ENCODE measurements around the gene SLC15A3.
"Not testable (repeated sequence)": the region's sequence is repeated elsewhere in the genome, so short reads cannot be mapped to it uniquely, and the experiment has no call there.

The SLC15A3 gene

DNA sequence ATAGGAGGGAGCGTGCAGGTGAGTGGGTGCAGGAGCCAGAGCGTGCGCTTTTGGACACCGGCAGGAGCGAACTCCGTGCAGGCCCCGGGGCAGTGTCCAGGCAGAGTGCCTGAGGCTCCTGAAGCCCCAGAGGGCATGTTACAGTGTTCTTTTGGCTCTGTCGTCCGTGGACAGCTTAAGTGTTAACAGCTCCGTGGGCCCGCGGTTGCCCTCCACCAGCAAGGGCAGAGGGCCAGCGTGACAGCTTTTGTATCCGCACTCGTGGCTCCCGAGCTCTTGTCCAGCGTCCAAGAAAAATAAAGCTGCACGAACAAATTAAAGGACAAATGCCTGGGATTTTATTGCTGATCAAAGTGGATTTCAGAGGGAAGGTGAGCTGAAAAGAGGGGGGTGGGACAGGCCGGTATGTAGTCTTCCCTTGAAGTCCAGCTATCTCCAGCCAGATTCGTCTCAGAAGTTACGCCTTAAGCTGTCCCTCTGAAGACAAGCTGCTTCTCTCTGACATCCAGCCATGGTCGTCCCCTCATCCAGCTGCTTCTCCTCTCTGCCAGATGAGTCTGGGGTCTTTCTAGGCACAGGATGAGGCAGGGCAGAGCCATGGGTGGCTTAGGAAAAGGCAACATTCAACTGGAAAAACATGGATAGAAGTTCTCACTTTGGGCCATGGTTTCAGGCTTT, 39.0 kb downstream of the SLC15A3 start:
- no peak for DNase-seq

GRCh38 chr11:60912223-60912850, 39.6 kb downstream of the SLC15A3 start:
- DNase-seq, result no peak

DNA sequence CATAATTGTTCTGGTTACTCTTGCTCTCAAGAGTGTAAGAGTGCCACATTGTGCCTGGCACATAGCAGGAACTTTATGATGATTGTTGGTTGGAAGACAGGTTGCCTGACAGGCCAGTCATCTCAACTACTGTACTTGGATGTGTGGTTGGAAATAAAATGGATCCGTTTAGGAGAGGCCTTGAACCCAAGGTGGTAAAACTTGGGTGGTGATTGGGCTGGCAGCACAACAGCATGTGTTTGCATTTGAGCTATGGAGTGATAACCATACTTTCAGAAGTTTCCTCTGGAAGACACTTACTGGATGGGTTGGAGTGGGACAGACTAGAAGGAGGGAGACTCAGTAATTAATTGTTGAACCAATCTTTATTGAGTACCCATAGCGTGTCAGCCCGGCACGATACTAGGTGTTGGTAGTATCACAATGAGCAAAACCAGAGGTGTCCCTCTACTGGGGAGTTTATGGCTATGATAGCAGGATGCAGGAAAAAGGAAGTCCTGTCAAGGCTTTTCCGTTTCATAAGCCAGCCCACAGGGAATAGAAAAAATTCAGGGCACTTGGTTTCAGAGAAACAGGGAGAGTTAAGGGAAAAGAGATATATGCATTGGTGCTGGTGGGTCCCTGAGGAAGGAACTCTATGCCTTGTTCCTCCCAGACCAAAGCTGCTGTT, 41.1 kb downstream of the SLC15A3 start:
- DNase-seq, result no peak

DNA sequence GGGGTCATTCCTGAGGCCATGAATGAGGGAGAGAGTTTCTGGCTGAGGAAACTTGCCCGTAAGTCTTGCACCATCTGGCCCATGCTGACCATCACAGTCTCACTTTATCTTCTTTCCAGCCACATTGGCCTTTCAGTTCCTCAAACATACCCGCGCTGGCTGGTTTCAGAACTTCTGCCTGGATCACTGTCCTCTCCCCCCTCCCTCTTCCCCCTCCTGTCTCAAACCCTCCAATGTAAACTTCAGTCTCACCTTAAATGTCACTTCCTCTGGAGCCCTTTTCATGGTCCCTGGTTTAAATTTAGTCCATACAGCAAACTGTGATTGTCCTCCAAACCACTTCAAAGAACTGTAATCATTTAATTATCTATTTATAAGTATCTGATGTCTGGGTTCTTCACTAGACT, 41.7 kb downstream of the SLC15A3 start:
- DNase-seq, result no peak

DNA sequence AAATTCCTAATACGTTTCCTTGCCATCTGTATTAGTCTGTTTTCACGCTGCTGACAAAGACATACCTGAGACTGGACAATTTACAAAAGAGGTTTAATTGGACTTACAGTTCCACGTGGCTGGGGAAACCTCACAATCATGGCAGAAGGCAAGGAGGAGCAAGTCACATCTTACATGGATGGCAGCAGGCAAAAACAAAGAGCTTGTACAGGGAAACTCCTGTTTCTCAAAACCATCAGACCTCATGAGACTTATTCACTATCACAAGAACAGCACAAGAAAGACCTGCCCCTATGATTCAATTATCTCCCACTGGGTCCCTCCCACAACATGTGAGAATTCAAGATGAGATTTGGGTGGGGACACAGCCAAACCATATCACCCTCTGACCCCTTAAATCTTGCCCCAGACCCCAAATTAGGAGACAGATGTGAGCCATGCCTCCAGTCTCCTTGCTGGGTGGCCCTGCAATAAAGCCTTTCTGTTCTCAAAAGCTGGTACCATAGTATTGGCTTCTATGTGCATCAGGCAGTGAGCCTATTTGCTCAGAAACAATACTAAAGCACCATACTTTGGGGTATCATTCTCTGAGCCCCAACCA, 42.2 kb downstream of the SLC15A3 start:
- DNase-seq, result not testable (repeated sequence)

DNA sequence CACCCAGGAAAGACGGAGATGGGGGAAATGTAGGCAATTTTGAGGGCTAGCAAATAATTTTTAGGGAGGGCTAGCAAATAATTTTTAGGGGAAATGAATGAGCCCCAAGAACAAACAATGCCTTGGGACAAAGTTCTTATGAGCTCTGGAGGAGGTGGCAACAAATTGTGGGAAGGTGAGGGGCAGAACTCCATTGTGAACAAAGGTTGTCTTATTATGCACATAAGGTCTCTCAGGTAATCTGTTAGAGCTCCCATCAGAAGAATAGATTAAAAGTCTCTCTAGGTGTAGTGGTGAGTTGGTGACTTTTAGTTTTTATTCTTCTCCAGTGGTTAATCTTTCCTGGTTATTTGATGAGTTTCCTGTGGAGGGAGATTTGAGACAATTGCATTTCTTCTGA, 43.2 kb downstream of the SLC15A3 start:
- no peak for DNase-seq

DNA sequence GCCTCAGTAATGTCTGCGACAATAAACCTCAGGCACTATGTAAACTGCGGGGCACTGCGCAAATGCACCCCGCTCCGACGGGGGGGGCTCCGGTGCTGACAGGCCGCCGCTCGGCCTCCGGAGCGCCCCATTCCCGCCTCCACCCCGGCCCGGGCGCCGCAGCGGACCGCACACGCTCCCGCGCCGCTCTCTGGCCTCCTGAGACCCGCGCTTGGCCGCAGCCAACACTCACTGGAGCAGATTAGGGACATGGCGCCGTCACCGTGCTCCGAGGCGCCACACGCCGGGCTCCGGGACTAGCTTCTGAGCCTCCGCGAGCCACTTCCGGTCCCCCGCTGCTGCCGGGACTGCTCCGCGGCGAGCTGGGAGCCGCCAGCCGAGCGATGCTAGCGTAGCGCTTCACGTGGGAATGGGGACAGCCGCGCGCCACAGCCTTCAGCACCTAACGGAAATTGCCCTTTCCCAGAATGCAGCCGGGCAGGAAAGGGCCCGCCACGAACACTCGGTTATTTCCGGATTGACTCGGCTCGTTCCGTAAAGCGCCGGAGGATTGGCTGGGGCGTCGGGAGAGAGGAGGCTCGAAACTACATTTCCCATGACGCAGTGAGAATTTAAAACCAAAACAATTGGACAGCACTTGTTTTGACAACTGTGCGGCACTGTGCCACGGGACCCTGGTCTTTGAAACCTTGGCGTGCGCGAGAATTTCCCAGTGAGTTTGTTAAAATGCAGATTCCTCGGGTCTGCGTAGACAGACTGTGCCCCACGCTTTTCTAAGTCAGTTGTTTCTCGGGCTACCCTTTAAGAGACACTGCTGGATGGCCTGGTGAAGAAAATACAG, 45.6 kb downstream of the SLC15A3 start, which contains the start of gene PRPF19:
Gene PRPF19, minus strand, starts transcription at position 454 of the 841 bp plus-strand sequence. Its CDS starts 203 bp downstream, at position 251.
- DNase-seq, result peak; percentile 97

DNA sequence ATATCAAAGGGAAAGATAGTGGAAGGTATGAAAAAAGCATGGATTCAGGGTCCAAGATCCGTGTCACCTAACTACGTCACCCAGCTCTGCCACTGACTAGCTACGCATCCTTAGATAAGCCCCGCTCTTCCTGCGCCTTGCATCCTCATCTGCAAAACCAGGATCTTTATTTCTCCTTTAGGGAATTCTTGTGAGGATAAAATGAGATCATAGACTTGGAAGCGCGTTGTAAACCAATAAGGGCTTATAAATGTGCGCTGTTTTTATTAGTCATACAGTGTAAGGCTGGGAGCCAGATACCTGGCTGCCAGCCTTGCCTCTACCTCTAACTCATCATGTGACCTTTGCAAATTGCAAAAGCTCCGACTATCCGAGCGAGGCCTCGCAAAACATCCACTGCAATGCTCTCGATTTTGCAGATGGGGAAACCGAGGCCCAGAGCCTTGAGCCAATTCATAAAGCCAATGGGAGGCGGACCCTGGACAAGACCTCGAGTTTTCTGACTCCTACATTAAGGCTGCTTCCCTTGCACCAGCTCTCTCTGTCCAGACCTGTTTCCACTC, 46.3 kb downstream of the SLC15A3 start:
- peak; percentile 46 for DNase-seq

DNA sequence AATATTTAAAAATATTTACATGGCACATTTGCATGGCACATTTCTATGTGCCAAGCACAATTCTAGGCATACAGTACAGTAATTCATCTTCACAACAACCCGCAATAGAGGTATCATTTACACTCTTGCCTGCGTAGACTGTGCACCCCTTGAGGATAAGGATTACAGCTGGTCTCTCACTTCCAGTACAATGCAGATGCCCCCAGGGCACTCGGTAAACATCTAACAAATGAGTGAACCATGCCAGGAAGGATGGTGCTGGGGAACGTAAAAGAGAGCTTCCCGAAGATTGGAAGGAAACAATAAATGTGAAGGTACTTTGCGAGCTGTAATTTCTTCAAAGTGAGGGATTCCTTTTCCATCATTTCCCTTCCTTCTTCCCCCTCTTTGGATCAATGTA, 46.9 kb downstream of the SLC15A3 start:
- DNase-seq, result no peak

DNA sequence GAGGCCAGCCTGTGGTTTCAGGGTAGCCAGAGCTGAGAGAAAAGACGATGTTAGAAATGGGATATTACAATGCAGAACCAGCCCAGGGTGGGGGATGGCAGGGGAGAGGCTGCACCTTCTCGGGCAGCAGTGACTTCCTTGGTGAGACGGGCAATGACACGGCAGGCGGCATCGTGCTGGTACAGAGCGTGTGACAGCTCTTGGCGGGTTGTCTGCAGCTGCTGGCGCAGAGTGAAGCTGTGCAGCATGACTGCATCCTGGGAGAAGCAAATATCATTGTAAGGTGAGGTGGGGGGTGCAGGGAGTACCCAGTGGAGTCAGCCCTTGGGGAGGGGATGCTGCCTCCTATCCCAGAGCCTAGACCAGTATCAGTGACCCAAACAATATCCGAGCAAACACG, 49.4 kb downstream of the SLC15A3 start:
- no peak for DNase-seq

DNA sequence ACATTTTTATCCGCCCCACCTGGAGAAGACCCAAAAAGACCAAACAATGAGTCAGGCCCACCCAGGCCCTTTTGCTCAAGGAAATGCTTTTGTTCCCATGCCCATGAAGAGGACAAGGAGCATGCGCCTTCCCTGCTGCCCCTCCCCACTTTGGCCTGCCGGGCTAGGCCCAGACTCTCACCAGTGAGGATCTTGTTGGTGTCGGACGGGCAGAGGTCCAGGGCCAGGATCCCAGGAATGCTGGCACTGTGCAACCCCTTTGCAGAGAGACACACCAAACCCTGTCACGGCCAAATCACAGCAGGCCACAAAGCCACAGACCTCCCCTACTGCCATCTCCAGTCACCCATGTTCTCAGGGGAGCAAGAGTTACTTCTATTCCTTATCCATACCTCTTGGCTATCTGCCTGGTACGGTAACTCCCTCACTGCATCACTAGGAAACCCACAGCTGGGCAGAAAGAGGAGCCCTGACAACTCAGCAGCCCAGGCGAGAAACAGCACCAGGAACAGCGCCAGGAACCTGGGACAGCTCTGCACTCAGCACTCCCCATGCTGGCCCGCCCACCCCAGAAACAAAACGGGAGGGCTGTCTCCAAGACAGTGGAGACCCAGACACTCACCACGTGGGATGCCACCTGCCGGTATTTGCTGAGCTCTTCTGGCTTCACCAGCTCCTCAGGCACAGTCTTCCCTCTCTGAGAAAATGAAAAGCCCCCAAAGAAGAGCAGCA, 51.1 kb downstream of the SLC15A3 start:
- DNase-seq, result no peak

- no peak for DNase-seq
Observed at GRCh38 chr11:60899977-60900376, 52.0 kb downstream of the SLC15A3 start.

- peak; percentile 67 for DNase-seq
Observed at GRCh38 chr11:60899046-60899936, 52.7 kb downstream of the SLC15A3 start.

GRCh38 chr11:60897496-60897895, 54.5 kb downstream of the SLC15A3 start:
- no peak for DNase-seq

- no peak for DNase-seq
Observed at GRCh38 chr11:60895687-60896086, 56.3 kb downstream of the SLC15A3 start.

DNA sequence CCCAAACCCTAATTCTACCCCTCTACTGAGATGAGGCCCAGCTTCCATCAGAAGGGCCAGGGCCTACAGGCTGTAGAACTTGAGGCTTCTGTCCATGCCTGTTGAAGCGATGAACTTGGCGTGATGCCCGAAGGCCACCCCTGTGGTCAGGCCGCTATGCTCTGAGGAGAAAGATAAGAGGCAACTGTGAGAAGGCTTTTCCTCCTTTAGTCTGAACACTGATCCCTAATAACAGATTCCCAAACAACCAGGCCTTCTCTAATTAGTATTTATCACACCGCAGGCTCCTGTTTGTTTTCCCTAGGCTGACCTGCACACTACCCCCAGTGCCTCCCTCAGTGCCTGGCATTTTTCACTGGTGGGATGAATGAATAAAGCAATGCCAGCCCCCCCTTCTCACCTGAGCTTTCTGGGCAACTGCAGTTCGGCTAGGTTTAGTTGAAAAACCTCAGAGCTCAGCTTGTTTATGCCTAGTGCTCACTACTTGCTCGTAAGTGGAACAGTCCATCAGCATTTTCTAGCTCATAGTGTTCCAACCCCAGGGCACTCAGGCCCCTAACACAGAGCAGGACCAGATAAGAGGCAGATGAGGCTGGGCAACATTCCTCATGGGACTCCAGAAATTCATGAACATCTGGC, 60.8 kb downstream of the SLC15A3 start:
- DNase-seq, result no peak

GRCh38 chr11:60890696-60891095, 61.3 kb downstream of the SLC15A3 start:
- DNase-seq, result no peak

- DNase-seq, result no peak
Observed at GRCh38 chr11:60889869-60890311, 62.1 kb downstream of the SLC15A3 start.

DNA sequence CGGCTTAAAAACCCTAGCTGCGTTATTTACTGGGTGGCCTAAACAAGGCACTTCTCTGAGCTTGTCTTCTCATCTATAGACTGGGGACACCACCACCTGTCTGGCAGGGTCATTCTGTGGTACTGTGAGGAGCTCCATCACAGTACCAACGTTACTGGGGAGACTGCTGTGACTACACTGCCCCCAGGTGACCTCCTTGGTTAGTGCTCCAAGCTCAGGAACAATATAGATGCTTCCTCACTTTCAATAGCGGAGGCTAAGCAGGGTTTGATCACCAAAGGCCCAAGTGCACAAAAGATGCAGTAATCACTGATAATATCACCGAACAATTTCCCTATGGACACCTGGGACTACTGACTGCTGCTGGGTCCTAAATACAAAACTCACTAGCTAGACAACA, 64.4 kb downstream of the SLC15A3 start:
- DNase-seq, result peak; percentile 45
